CD14-positive monocyte (primary cell): ENCODE data around the gene IFNA14. TPM values are rescaled to one million over a fixed set of nuclear protein-coding genes. Genes with fewer than 3 reads are reported as not detected.

Experiments
- DNase-seq, 3 donors: peaks; one replicate each; pipeline ENCODE4 v3.0.0-alpha.2; 2011 to 2022
- H2AFZ ChIP-seq: 2 replicates; pipeline ENCODE4 v1.6.0; 2012; ENCODE audit warnings: mild to moderate bottlenecking, low read depth, low read length, inconsistent platforms; ENCODE audit not compliant: insufficient read depth, poor library complexity, severe bottlenecking
- H3K27ac ChIP-seq, 2 donors: 1 replicate in 1 of 2; 2 replicates in 1 of 2; pipeline ENCODE4 v1.5.1; 2012 to 2013; ENCODE audit warnings: low read length in 2 of 2, control low read depth in 1 of 2, inconsistent platforms in 1 of 2, low read depth in 1 of 2, mild to moderate bottlenecking in 1 of 2
- H3K27me3 ChIP-seq, 2 donors: one replicate each; pipeline versions ENCODE4 v1.6.0 to v1.6.1; 2011 to 2013; ENCODE audit warnings: low read length in 2 of 2; ENCODE audit not compliant: control insufficient read depth in 2 of 2, insufficient read depth in 2 of 2
- H3K36me3 ChIP-seq, 2 donors: replicated peaks in 1 of 2; 1 replicate in 1 of 2; 2 replicates in 1 of 2; pipeline versions ENCODE4 v1.5.1 to v1.6.1; 2012 to 2013; ENCODE audit warnings: low read length in 2 of 2, control low read depth in 1 of 2, inconsistent platforms in 1 of 2, mild to moderate bottlenecking in 1 of 2; ENCODE audit not compliant: insufficient read depth in 2 of 2, control insufficient read depth in 1 of 2
- H3K4me1 ChIP-seq, 2 donors: 1 replicate in 1 of 2; 2 replicates in 1 of 2; pipeline versions ENCODE4 v1.5.1 to v1.6.1; 2012 to 2013; ENCODE audit warnings: low read length in 2 of 2, control low read depth in 1 of 2, inconsistent platforms in 1 of 2, mild to moderate bottlenecking in 1 of 2, moderate library complexity in 1 of 2; ENCODE audit not compliant: insufficient read depth in 2 of 2, control insufficient read depth in 1 of 2
- H3K4me2 ChIP-seq: replicated peaks from 2 replicates; pipeline ENCODE3; 2012; ENCODE audit warnings: low read length, moderate library complexity, mild to moderate bottlenecking; ENCODE audit not compliant: poor library complexity, severe bottlenecking; ENCODE audit errors: extremely low read depth
- H3K4me3 ChIP-seq, 3 experiments: fragments of 200-600 bp in 1 of 3; sonication (generic) in 1 of 3; replicated peaks in 1 of 3; 1 replicate in 2 of 3; 2 replicates in 1 of 3; pipeline ENCODE4 v1.5.1; 2011 to 2013; ENCODE audit warnings: low read length in 3 of 3, mild to moderate bottlenecking in 3 of 3, control low read depth in 2 of 3, low read depth in 2 of 3, inconsistent platforms in 1 of 3, moderate library complexity in 1 of 3
- H3K79me2 ChIP-seq: 2 replicates; pipeline ENCODE4 v1.6.0; 2012; ENCODE audit warnings: mild to moderate bottlenecking, control low read depth, inconsistent platforms, low read length, moderate library complexity; ENCODE audit not compliant: insufficient read depth
- H3K9ac ChIP-seq: 2 replicates; pipeline ENCODE4 v1.6.0; 2017; ENCODE audit warnings: low read length, mild to moderate bottlenecking; ENCODE audit not compliant: insufficient read depth, poor library complexity, severe bottlenecking
- H3K9me3 ChIP-seq, 2 donors: replicated peaks in 1 of 2; 1 replicate in 1 of 2; 2 replicates in 1 of 2; pipeline versions ENCODE4 v1.5.1 to v1.6.1; 2012 to 2013; ENCODE audit warnings: low read length in 2 of 2, control low read depth in 1 of 2; ENCODE audit not compliant: control insufficient read depth in 1 of 2, insufficient read depth in 1 of 2
- H4K20me1 ChIP-seq: 2 replicates; pipeline ENCODE4 v1.6.0; 2012; ENCODE audit warnings: mild to moderate bottlenecking, low read length, control low read depth, moderate library complexity; ENCODE audit not compliant: insufficient read depth
- H3K27ac Mint-ChIP-seq, 7 donors: one replicate each; pipeline ENCODE4 v1.8.0; 2020; ENCODE audit warnings: mild to moderate bottlenecking in 7 of 7, mixed read lengths in 7 of 7, moderate library complexity in 6 of 7, inconsistent platforms in 2 of 7
- H3K27me3 Mint-ChIP-seq, 3 donors: one replicate each; pipeline ENCODE4 v1.8.0; 2021 to 2022; ENCODE audit warnings: low read depth in 3 of 3, mild to moderate bottlenecking in 3 of 3, mixed read lengths in 3 of 3, moderate library complexity in 3 of 3, inconsistent platforms in 1 of 3
- H3K36me3 Mint-ChIP-seq, 2 donors: one replicate each; pipeline ENCODE4 v1.8.0; 2020; ENCODE audit warnings: mixed read lengths in 2 of 2, inconsistent platforms in 1 of 2, mild to moderate bottlenecking in 1 of 2
- H3K4me1 Mint-ChIP-seq: one replicate; pipeline ENCODE4 v1.8.0; 2020; ENCODE audit warnings: mild to moderate bottlenecking, mixed read lengths
- H3K4me3 Mint-ChIP-seq, 2 donors: one replicate each; pipeline ENCODE4 v1.8.0; 2020; ENCODE audit warnings: mild to moderate bottlenecking in 2 of 2, mixed read lengths in 2 of 2, moderate library complexity in 1 of 2
- H3K9me3 Mint-ChIP-seq, 7 donors: one replicate each; pipeline ENCODE4 v1.8.0; 2020 to 2022; ENCODE audit warnings: mixed read lengths in 7 of 7, mild to moderate bottlenecking in 6 of 7, moderate library complexity in 6 of 7, inconsistent platforms in 2 of 7
- CTCF ChIP-seq: fragments of 200-600 bp; IDR thresholded peaks from one replicate; pipeline ENCODE4 v1.8.0; 2022; ENCODE audit warnings: antibody characterized with exemption, mild to moderate bottlenecking
- WGBS: methylation state at CpG from one replicate; pipeline ENCODE4 v1.1.5; 2013; ENCODE audit warnings: missing lambda C conversion rate; ENCODE audit not compliant: insufficient coverage; 5-methylcytosine and 5-hydroxymethylcytosine counted together
- intact Hi-C, 2 donors: fragments of 100-400 bp; cut with micrococcal nuclease; formaldehyde crosslinking; loops; one replicate each; pipeline versions ENCODE4 v1.15.0 to v1.15.1; 2023
- polyA plus RNA-seq, 3 donors: library from polyadenylated mRNA; depleted of rRNA in 1 of 3; unstranded in 2 of 3; stranded (reverse) in 1 of 3; fragments of 300-500 nt in 2 of 3; fragments of >200 nt in 1 of 3; fragmentation: Illumina TruSeq in 2 of 3; gene quantifications; 1 replicate in 2 of 3; 2 replicates in 1 of 3; pipeline ENCODE4 v1.2.3, GENCODE V29; 2012 to 2021

Gene IFNA14
- polyA plus RNA-seq, 3 donors, result not detected

GRCh38 chr9:21265421-21266189 is 25.8 kb upstream of the IFNA14 start:
- no peak for TF ChIP-seq CTCF

GRCh38 chr9:21255538-21256212 is 15.9 kb upstream of the IFNA14 start:
- no peaks in the 10 kb centered on the region for H3K36me3 ChIP-seq
- H3K79me2 ChIP-seq, result no peaks in the 10 kb centered on the region
- H2AFZ ChIP-seq, result no peak overlapping the region
- H3K4me2 ChIP-seq, result no peak overlapping the region
- intact Hi-C loops, result loop anchor here in 1 of 2 donors (10.0 kb wide), 2 partner anchors 69 to 199 kb away; no protein-coding TSS in a partner anchor
- WGBS, result 61% methylated on average over 3 of the region's 5 CpGs
- no peak overlapping the region for H3K4me3 ChIP-seq
- no peak overlapping the region for H3K9ac ChIP-seq
- H3K27me3 ChIP-seq, result peaks cover under 1 to 3% of the 10 kb centered on the region in 2 donors
- Mint-ChIP-seq H3K4me1 (peaks cover 34% of the 10 kb centered on the region), H3K27me3 (peaks cover 3 to 13% (median 8%) of the 10 kb centered on the region in 3 donors), H3K36me3 (no peaks in the 10 kb centered on the region), H3K9me3 (peaks cover 0 to 5% (median under 1%) of the 10 kb centered on the region in 7 donors), H3K27ac (no peak overlapping the region), H3K4me3 (peak overlapping the region; percentile 11 to 28)
- no peaks in the 10 kb centered on the region for H4K20me1 ChIP-seq
- no peak for TF ChIP-seq CTCF
- H3K9me3 ChIP-seq, result no peaks in the 10 kb centered on the region
- peaks cover 22 to 23% of the 10 kb centered on the region in 2 donors for H3K4me1 ChIP-seq
- DNase-seq, result no peak
- H3K27ac ChIP-seq, result no peak overlapping the region

More at GRCh38 chr9:21265421-21266189, 25.8 kb upstream of the IFNA14 start:
- Histone ChIP-seq H3K27ac (no peak overlapping the region), H3K4me1 (peaks cover 9% of the 10 kb centered on the region in 2 donors), H3K4me2 (no peak overlapping the region), H3K9ac (no peak overlapping the region), H3K36me3 (no peaks in the 10 kb centered on the region), H3K9me3 (no peaks in the 10 kb centered on the region), H4K20me1 (no peaks in the 10 kb centered on the region), H2AFZ (no peak overlapping the region), H3K4me3 (no peak overlapping the region), H3K79me2 (no peaks in the 10 kb centered on the region), H3K27me3 (no peaks in the 10 kb centered on the region)
- peaks cover 0 to 11% (median 4%) of the 10 kb centered on the region in 3 donors for H3K27me3 Mint-ChIP-seq
- H3K4me1 Mint-ChIP-seq, result peaks cover 11% of the 10 kb centered on the region
- no CpG with 5 or more reads among the region's 1 CpG for WGBS
- no peaks in the 10 kb centered on the region for H3K36me3 Mint-ChIP-seq
- intact Hi-C loops, result no loop called here
- H3K9me3 Mint-ChIP-seq, result peaks cover 0 to 2% (median 0%) of the 10 kb centered on the region in 7 donors
- no peak overlapping the region for H3K27ac Mint-ChIP-seq
- no peak for DNase-seq
- no peak overlapping the region for H3K4me3 Mint-ChIP-seq
